ENCODE data around the gene LRRC36.
"Not testable (repeated sequence)": the region's sequence is repeated elsewhere in the genome, so short reads cannot be mapped to it uniquely, and the experiment has no call there.

LRRC36 gene

GRCh38 chr16:67412294-67412693, 85.7 kb downstream of the LRRC36 start:
- no peak for TF ChIP-seq CTCF (conservative IDR thresholded peaks at IDR 0.05)
- no peak overlapping the region for H3K27ac ChIP-seq

GRCh38 chr16:67413978-67414911, 87.6 kb downstream of the LRRC36 start:
- H3K27ac ChIP-seq, result no peak overlapping the region
- no peak for TF ChIP-seq CTCF (conservative IDR thresholded peaks at IDR 0.05)

GRCh38 chr16:67415421-67415820, 88.8 kb downstream of the LRRC36 start:
- not testable (repeated sequence) for H3K27ac ChIP-seq

- peak within 1 kb of the TSS; percentile 48 for H3K27ac ChIP-seq
- TF ChIP-seq CTCF (conservative IDR thresholded peaks at IDR 0.05), result peak; percentile 69
These were observed 89.5 kb downstream of the LRRC36 start, which contains the start of gene ZDHHC1 for GRCh38 chr16:67415872-67416793. ZDHHC1 (minus strand) TSS chr16:67416477; CDS start chr16:67407775, 8,702 bp downstream.

- TF ChIP-seq CTCF (conservative IDR thresholded peaks at IDR 0.05), result no peak
- peak overlapping the region; percentile 48 for H3K27ac ChIP-seq
These were observed 90.9 kb downstream of the LRRC36 start for GRCh38 chr16:67417333-67418061.

GRCh38 chr16:67419502-67419901, 92.9 kb downstream of the LRRC36 start:
- no peak overlapping the region for H3K27ac ChIP-seq

More at GRCh38 chr16:67419502-67419901, 92.9 kb downstream of the LRRC36 start:
- TF ChIP-seq CTCF (conservative IDR thresholded peaks at IDR 0.05), result no peak
